RWPE2 (cell line): ENCODE data around the gene SCUBE3.

Experiments used
- ATAC-seq: fragments of 200-7000 bp; cut with Tn5 transposase; 3 replicates; pipeline ENCODE4 v1.9.1; 2021; ENCODE audit warnings: low read depth
- DNase-seq: peaks from one replicate; pipeline ENCODE4 v3.0.0-alpha.2; 2020; ENCODE audit warnings: low spot score
- H3K27ac ChIP-seq: fragments of 450-650 bp; 2 replicates; pipeline ENCODE4 v1.5.1; 2017; ENCODE audit warnings: mild to moderate bottlenecking; ENCODE audit not compliant: poor library complexity, severe bottlenecking
- H3K27me3 ChIP-seq: fragments of 250-450 bp; sonication (Bioruptor Pico); 2 replicates; pipeline ENCODE4 v1.5.1; 2021; ENCODE audit warnings: mild to moderate bottlenecking, moderate library complexity; ENCODE audit not compliant: insufficient read depth, poor library complexity, severe bottlenecking
- H3K36me3 ChIP-seq: fragments of 250-450 bp; sonication (Bioruptor Pico); 2 replicates; pipeline ENCODE4 v1.5.1; 2020; ENCODE audit warnings: low read depth, mild to moderate bottlenecking, moderate library complexity
- H3K4me1 ChIP-seq: fragments of 250-450 bp; sonication (Bioruptor Pico); 2 replicates; pipeline ENCODE4 v1.5.1; 2021; ENCODE audit warnings: mild to moderate bottlenecking, moderate library complexity; ENCODE audit not compliant: insufficient read depth, poor library complexity, severe bottlenecking
- H3K4me3 ChIP-seq: fragments of 250-450 bp; sonication (Bioruptor Pico); 2 replicates; pipeline ENCODE4 v1.5.1; 2021; ENCODE audit warnings: mild to moderate bottlenecking, moderate library complexity; ENCODE audit not compliant: severe bottlenecking
- H3K9me3 ChIP-seq: fragments of 250-450 bp; sonication (Bioruptor Pico); 2 replicates; pipeline ENCODE4 v1.5.1; 2021; ENCODE audit warnings: mild to moderate bottlenecking, moderate library complexity; ENCODE audit not compliant: severe bottlenecking
- TF ChIP-seq, protein P1 (sequence below): fragments of 450-650 bp; IDR thresholded peaks from one replicate; pipeline ENCODE4 v1.5.1; 2017; ENCODE audit warnings: mild to moderate bottlenecking, moderate library complexity; ENCODE audit not compliant: poor library complexity, severe bottlenecking

Gene SCUBE3

DNA sequence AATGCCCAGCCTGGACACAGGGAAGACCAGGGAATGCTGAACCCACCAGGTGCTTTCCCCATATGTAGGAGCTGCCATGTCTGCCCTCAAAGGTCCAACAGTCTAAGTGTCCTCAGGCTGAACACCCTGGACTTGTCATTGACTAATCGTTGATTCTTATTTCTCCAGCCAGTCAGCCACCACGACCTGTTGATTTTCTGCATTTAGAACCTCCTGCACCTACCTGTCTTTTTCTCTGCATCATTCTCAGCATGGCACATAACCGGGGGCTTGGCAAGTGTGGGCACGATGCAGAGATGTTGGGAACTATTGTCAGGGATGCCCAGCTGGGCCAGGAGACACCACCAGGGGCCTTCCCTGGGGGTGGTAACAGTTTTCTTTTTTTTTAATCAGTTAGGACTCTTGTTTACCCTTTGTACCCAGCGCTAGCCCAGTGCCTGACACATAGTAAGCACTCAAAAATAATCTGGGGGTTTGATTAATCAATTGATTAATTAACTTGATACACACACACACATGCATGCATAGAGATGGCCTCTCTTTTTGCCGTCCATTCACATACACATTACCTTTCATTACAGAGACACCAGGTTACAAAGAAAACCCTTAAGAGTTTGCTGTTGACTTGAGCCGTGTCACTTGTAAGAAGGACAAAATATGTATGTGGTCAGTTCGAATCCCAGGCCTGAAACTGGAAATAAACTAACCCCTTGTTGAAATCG, 29.0 kb upstream of the SCUBE3 start:
- H3K4me3 ChIP-seq = no peak overlapping the region
- no peak for DNase-seq
- H3K36me3 ChIP-seq = no peaks in the 10 kb centered on the region
- H3K27me3 ChIP-seq = no peaks in the 10 kb centered on the region
- TF ChIP-seq, protein P1, sequence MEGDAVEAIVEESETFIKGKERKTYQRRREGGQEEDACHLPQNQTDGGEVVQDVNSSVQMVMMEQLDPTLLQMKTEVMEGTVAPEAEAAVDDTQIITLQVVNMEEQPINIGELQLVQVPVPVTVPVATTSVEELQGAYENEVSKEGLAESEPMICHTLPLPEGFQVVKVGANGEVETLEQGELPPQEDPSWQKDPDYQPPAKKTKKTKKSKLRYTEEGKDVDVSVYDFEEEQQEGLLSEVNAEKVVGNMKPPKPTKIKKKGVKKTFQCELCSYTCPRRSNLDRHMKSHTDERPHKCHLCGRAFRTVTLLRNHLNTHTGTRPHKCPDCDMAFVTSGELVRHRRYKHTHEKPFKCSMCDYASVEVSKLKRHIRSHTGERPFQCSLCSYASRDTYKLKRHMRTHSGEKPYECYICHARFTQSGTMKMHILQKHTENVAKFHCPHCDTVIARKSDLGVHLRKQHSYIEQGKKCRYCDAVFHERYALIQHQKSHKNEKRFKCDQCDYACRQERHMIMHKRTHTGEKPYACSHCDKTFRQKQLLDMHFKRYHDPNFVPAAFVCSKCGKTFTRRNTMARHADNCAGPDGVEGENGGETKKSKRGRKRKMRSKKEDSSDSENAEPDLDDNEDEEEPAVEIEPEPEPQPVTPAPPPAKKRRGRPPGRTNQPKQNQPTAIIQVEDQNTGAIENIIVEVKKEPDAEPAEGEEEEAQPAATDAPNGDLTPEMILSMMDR = no peak
- H3K27ac ChIP-seq = peak overlapping the region; percentile 42
- no peaks in the 10 kb centered on the region for H3K9me3 ChIP-seq
- ATAC-seq = peak; percentile 22; the same call in 2 of the 3 replicates
- peaks cover 27% of the 10 kb centered on the region for H3K4me1 ChIP-seq

DNA sequence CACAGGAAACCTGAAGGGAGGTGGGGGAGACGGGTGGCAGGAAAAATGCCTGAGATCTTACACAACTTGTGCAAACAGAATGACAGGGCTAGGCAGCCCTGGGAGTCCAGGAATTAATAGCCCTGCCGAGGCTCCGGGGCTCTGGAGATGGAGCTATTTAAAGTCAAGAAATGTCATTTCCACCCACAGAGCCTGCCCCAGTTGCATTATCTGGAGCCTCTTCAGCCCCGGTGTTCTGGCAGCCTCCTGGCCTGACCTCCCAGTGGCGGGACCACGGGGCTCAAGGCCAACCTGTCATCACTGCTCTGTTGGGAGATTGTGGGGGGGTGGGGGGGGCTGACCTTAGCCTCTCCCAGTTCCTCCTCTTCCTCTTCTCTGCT, 28.5 kb upstream of the SCUBE3 start:
- H3K4me1 ChIP-seq = peaks cover 27% of the 10 kb centered on the region
- TF ChIP-seq, protein P1 = no peak
- H3K9me3 ChIP-seq = no peaks in the 10 kb centered on the region
- no peak overlapping the region for H3K4me3 ChIP-seq
- no peak for DNase-seq
- H3K36me3 ChIP-seq = no peaks in the 10 kb centered on the region
- ATAC-seq = peak; percentile 81
- H3K27ac ChIP-seq = peak overlapping the region; percentile 42
- H3K27me3 ChIP-seq = no peaks in the 10 kb centered on the region

DNA sequence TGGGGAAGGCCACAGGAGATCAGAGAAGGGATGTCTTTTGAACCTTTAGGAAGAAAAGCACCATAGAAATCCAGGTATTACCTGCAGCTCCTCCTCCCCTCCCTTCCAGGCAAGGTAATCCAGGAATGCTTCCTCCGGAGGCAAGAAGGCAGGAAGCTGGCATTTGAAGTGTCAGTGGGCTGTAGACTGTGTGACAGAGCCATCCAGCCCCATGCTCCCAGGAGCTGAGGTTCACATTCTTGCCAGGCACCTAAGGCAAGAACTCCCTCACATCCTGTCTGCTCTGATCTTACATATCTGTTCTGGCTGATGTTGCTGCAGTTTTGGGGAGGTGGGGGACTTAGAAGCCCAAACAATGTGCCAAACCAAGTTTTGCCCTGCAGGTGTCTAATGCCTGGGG, 27.8 kb upstream of the SCUBE3 start:
- Histone ChIP-seq H3K9me3 (no peaks in the 10 kb centered on the region), H3K27ac (peak overlapping the region; percentile 42), H3K4me1 (peaks cover 26% of the 10 kb centered on the region), H3K27me3 (no peaks in the 10 kb centered on the region), H3K4me3 (no peak overlapping the region), H3K36me3 (no peaks in the 10 kb centered on the region)
- TF ChIP-seq, protein P1 = no peak
- ATAC-seq (0 out of 3 replicates have a peak, but pooled peaks have one; percentile 10), DNase-seq (no peak)

DNA sequence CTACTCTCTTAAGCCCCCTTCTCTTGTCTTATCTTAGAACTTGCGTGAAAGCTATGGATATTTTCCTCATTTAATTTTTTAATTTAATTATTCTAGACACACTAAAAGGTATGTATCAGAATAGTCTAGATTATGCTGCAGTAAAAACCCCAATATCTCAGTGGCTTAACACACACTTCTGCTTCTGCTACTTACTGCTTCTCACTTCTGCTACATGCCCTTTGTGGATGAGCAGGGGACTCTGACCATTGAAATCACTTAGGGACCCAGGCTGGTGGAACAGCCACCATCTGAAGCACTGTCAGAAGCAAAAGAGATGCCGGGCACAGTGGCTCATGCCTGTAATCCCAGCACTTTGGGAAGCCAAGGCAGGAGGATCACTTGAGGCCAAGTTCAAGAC, 27.2 kb upstream of the SCUBE3 start:
- Histone ChIP-seq H3K4me3 (no peak overlapping the region), H3K27me3 (no peaks in the 10 kb centered on the region), H3K36me3 (no peaks in the 10 kb centered on the region), H3K9me3 (no peaks in the 10 kb centered on the region), H3K4me1 (peaks cover 20% of the 10 kb centered on the region), H3K27ac (no peak overlapping the region)
- ATAC-seq = no peak
- TF ChIP-seq, protein P1 = no peak
- no peak for DNase-seq

DNA sequence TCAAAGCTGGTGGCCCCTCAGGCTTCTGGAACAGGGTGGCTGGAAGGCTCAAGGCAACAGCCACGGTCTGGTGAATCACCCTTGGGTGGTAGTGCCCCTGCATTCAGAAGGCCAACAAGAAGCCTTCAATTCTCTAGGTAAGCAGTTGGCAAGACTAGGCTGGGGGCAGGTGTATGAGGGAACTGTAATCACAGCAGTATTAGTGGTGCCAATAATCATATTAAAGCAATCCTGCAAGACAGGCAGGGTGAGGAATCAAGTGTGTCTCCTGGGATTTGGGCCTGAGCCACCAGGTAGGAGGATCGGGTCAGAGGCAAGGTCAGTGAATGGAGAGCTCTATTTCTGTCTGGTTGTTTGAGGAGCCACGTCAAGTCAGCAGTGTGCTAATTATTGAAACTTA, 24.9 kb upstream of the SCUBE3 start:
- peaks cover 15% of the 10 kb centered on the region for H3K4me1 ChIP-seq
- no peaks in the 10 kb centered on the region for H3K27me3 ChIP-seq
- TF ChIP-seq, protein P1 = no peak
- no peak for DNase-seq
- no peak for ATAC-seq
- no peaks in the 10 kb centered on the region for H3K9me3 ChIP-seq
- no peaks in the 10 kb centered on the region for H3K36me3 ChIP-seq
- no peak overlapping the region for H3K4me3 ChIP-seq
- H3K27ac ChIP-seq = no peak overlapping the region
